LNCaP clone FGC (cell line): ENCODE results near the gene FCRL2.

Experiments used
- DNase-seq: peaks from one replicate; pipeline ENCODE4 v3.0.0-alpha.2; 2011; ENCODE audit warnings: low read depth
- H3K4me3 ChIP-seq: 2 replicates; pipeline ENCODE4 v1.5.1; 2011; ENCODE audit warnings: mild to moderate bottlenecking, low read depth, low read length, control low read depth
- TF ChIP-seq, protein P1 (sequence below): IDR thresholded peaks from 2 replicates; pipeline ENCODE4 v1.5.1; 2012; ENCODE audit warnings: mild to moderate bottlenecking; ENCODE audit not compliant: control insufficient read depth, insufficient read depth; ENCODE audit errors: extremely low read depth

The FCRL2 gene

GRCh38 chr1:157725221-157725577, 51.7 kb downstream of the FCRL2 start:
- H3K4me3 ChIP-seq: no peak overlapping the region
- TF ChIP-seq, protein P1, sequence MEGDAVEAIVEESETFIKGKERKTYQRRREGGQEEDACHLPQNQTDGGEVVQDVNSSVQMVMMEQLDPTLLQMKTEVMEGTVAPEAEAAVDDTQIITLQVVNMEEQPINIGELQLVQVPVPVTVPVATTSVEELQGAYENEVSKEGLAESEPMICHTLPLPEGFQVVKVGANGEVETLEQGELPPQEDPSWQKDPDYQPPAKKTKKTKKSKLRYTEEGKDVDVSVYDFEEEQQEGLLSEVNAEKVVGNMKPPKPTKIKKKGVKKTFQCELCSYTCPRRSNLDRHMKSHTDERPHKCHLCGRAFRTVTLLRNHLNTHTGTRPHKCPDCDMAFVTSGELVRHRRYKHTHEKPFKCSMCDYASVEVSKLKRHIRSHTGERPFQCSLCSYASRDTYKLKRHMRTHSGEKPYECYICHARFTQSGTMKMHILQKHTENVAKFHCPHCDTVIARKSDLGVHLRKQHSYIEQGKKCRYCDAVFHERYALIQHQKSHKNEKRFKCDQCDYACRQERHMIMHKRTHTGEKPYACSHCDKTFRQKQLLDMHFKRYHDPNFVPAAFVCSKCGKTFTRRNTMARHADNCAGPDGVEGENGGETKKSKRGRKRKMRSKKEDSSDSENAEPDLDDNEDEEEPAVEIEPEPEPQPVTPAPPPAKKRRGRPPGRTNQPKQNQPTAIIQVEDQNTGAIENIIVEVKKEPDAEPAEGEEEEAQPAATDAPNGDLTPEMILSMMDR: no peak
- DNase-seq: no peak

GRCh38 chr1:157724537-157725220, 52.3 kb downstream of the FCRL2 start:
- TF ChIP-seq, protein P1: no peak
- DNase-seq: no peak
- no peak overlapping the region for H3K4me3 ChIP-seq

- no peak for DNase-seq
- no peak overlapping the region for H3K4me3 ChIP-seq
- TF ChIP-seq, protein P1: no peak
These were observed 53.8 kb downstream of the FCRL2 start for GRCh38 chr1:157723157-157723556.

DNA sequence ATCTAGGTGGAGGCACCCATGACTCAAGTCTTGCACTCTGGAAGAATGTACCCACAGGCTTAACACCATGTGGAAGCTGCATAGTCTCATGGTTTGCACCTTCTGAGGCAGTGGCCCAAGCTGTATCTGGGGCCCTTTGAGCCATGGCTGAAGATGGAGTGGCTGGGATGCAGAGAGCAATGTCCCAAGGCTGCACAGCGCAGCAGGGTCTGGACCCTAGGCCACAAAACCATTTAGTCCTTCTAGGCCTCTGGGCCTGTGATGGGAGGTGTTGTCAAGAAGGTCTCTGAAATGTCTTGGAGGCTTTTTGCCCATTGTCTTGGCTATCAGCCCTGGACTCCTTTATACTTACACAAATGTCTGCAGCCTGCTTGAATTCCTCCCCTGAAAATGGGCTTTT, 54.9 kb downstream of the FCRL2 start:
- DNase-seq: no peak
- TF ChIP-seq, protein P1: no peak
- H3K4me3 ChIP-seq: no peak overlapping the region

DNA sequence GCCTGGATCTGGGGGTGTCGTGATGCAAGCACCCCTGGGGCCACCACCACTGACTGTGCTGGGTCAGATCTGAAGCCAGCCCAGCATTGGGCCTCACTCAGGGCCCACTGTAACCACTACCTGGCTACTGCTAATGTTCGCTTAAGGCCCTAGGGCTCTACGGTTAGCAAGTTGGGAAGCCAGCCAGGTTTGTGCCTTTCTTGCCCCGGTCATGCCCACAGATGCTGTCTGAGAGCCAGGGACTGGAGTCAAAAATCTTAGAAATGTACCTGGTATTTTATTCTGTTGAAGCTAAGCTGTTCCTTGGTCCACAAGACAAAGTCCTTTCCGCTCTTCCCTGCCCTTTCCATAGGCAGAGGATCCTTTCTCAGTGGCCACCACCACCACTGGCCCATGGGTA, 61.2 kb downstream of the FCRL2 start:
- no peak for DNase-seq
- H3K4me3 ChIP-seq: no peak overlapping the region
- TF ChIP-seq, protein P1: no peak

DNA sequence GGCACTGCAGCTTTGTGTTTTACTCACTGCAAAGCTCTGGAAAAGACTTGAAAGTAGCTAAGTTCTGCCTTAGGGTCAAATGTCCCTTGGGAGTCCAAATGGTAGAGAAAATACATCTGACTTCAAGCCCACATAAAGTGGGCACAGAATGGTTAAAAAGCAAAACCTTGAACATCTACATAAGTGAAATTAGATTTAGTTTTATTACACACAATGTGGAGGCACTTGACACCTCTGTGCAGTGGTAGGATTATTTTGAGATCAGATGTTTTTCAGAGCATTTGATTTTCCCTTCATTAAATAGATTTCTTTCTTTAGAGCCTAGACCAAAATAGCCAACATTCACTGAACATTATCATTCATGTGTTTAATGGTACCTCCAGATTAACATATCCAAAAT, 65.1 kb downstream of the FCRL2 start:
- DNase-seq: no peak
- TF ChIP-seq, protein P1: no peak
- no peak overlapping the region for H3K4me3 ChIP-seq

- TF ChIP-seq, protein P1: no peak
These were observed 72.1 kb downstream of the FCRL2 start for GRCh38 chr1:157704878-157705277.

More at GRCh38 chr1:157704878-157705277, 72.1 kb downstream of the FCRL2 start:
- no peak overlapping the region for H3K4me3 ChIP-seq
- DNase-seq: no peak
